HUES6 (cell line): ENCODE measurements around the gene BANK1.

Source experiments
- H3K27ac ChIP-seq: 2 replicates; pipeline ENCODE4 v1.7.0; 2013; ENCODE audit warnings: low read depth, mild to moderate bottlenecking, low read length, inconsistent platforms
- H3K27me3 ChIP-seq: 2 replicates; pipeline ENCODE4 v1.6.1; 2013; ENCODE audit warnings: low read length; ENCODE audit not compliant: control insufficient read depth, insufficient read depth
- H3K36me3 ChIP-seq: 2 replicates; pipeline ENCODE4 v1.6.1; 2013; ENCODE audit warnings: low read length; ENCODE audit not compliant: control insufficient read depth, insufficient read depth
- H3K4me1 ChIP-seq: 2 replicates; pipeline ENCODE4 v1.6.1; 2013; ENCODE audit warnings: low read length; ENCODE audit not compliant: control insufficient read depth, insufficient read depth
- H3K4me3 ChIP-seq: 2 replicates; pipeline ENCODE4 v1.5.1; 2013; ENCODE audit warnings: low read depth, low read length
- H3K9ac ChIP-seq: one replicate; pipeline ENCODE4 v1.6.1; 2013; ENCODE audit warnings: mild to moderate bottlenecking, low read length
- H3K9me3 ChIP-seq: 2 replicates; pipeline ENCODE4 v1.6.1; 2013; ENCODE audit warnings: low read depth, low read length; ENCODE audit not compliant: control insufficient read depth, insufficient read depth

The BANK1 gene

GRCh38 chr4:101807351-101807750, 16.8 kb downstream of the BANK1 start:
- H3K27me3 ChIP-seq, result no peaks in the 10 kb centered on the region
- H3K4me3 ChIP-seq, result no peak overlapping the region
- no peak overlapping the region for H3K9ac ChIP-seq
- no peaks in the 10 kb centered on the region for H3K36me3 ChIP-seq
- H3K4me1 ChIP-seq, result no peaks in the 10 kb centered on the region
- H3K9me3 ChIP-seq, result no peaks in the 10 kb centered on the region
- no peak overlapping the region for H3K27ac ChIP-seq

GRCh38 chr4:101813604-101814003, 23.1 kb downstream of the BANK1 start:
- no peak overlapping the region for H3K9ac ChIP-seq
- H3K4me3 ChIP-seq, result no peak overlapping the region
- H3K9me3 ChIP-seq, result no peaks in the 10 kb centered on the region
- no peaks in the 10 kb centered on the region for H3K4me1 ChIP-seq
- H3K27ac ChIP-seq, result no peak overlapping the region
- no peaks in the 10 kb centered on the region for H3K27me3 ChIP-seq
- H3K36me3 ChIP-seq, result no peaks in the 10 kb centered on the region

DNA sequence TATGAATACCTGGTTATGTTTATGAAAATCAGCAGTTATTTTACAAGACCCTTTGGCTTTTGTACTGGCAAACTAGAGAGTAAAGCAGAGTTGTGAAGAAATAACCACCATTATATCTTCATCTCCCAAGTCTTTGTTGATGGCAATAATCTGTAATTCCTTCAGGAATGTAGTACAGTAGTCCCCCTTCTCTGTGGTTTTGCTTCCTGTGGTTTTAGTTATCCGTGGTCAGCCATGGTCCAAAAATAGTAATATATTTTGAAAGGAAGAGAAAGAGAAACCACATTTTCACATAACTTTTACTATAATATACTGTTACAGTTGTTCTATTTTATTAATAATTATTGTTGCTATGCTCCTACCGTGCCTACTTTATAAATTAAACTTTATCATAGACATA, 27.8 kb downstream of the BANK1 start:
- Histone ChIP-seq H3K4me3 (no peak overlapping the region), H3K9ac (no peak overlapping the region), H3K36me3 (no peaks in the 10 kb centered on the region), H3K27ac (no peak overlapping the region), H3K4me1 (no peaks in the 10 kb centered on the region), H3K27me3 (no peaks in the 10 kb centered on the region), H3K9me3 (no peaks in the 10 kb centered on the region)

DNA sequence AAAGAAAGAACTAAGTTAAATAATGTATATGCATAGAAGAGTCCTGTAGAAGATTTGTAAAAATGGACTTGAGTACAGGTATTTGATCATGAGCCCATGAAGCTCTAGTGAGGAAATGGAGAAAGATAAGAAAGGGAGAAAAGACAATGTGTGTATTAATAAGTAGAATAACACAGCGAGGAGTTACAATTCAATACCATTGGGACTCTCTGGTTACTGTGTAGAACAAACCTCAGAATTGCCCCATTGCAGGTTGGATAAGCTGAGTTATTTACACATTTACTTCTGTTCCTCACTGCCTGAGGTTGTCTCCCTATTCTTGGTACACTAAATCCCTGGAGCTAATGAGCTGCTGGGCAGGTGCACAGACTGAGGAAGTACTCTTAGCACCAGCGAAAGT, 33.3 kb downstream of the BANK1 start:
- Histone ChIP-seq H3K9me3 (no peaks in the 10 kb centered on the region), H3K4me3 (no peak overlapping the region), H3K27me3 (no peaks in the 10 kb centered on the region), H3K9ac (no peak overlapping the region), H3K36me3 (no peaks in the 10 kb centered on the region), H3K27ac (no peak overlapping the region), H3K4me1 (no peaks in the 10 kb centered on the region)

- H3K27me3 ChIP-seq, result no peaks in the 10 kb centered on the region
- H3K36me3 ChIP-seq, result no peaks in the 10 kb centered on the region
- H3K27ac ChIP-seq, result no peak overlapping the region
- H3K9ac ChIP-seq, result no peak overlapping the region
- H3K4me3 ChIP-seq, result no peak overlapping the region
- H3K4me1 ChIP-seq, result no peaks in the 10 kb centered on the region
- no peaks in the 10 kb centered on the region for H3K9me3 ChIP-seq
Measured at GRCh38 chr4:101824500-101824899, 34.0 kb downstream of the BANK1 start.

DNA sequence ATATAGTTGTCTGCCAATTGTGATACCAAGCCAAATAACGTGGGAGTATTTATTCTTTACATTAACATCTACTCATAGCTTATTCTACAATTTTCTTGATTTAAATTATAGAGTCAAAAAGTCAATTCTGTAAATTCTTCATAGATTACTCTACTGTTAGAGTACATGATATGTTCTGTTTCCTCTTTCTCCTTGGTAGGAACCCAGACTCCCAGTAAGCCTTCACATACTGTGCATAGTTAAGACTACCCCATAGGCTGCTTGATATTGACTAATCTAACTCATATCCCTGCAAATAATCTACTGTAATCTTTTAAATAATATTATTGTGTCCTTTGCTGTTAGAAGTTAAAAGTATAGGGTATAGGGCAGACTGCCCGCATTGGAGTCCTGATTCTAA, 35.4 kb downstream of the BANK1 start:
- no peaks in the 10 kb centered on the region for H3K4me1 ChIP-seq
- H3K36me3 ChIP-seq, result no peaks in the 10 kb centered on the region
- no peaks in the 10 kb centered on the region for H3K27me3 ChIP-seq
- no peak overlapping the region for H3K9ac ChIP-seq
- no peak overlapping the region for H3K27ac ChIP-seq
- no peaks in the 10 kb centered on the region for H3K9me3 ChIP-seq
- no peak overlapping the region for H3K4me3 ChIP-seq

DNA sequence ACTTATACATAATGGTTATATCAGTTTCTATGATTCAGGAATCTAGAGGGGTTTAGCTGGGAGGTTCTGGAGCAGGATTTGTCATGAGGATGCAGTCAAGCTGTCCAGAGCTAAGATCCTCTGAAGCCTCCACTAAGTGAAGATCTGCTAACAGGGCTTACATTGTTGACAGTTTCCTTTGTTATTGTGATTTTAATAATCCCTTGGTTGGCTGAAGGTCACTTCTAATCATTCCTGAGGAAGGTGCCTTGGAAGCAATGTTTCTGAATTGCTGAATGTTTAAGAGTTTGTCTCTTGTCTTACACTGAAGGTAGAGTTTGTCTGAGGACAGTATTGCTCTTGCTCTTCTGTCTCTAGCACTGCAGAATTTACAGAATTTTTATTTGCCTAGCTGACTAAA, 41.3 kb downstream of the BANK1 start:
- Histone ChIP-seq H3K27ac (no peak overlapping the region), H3K27me3 (no peaks in the 10 kb centered on the region), H3K9me3 (no peaks in the 10 kb centered on the region), H3K36me3 (no peaks in the 10 kb centered on the region), H3K9ac (no peak overlapping the region), H3K4me3 (no peak overlapping the region), H3K4me1 (peaks cover 8% of the 10 kb centered on the region)

DNA sequence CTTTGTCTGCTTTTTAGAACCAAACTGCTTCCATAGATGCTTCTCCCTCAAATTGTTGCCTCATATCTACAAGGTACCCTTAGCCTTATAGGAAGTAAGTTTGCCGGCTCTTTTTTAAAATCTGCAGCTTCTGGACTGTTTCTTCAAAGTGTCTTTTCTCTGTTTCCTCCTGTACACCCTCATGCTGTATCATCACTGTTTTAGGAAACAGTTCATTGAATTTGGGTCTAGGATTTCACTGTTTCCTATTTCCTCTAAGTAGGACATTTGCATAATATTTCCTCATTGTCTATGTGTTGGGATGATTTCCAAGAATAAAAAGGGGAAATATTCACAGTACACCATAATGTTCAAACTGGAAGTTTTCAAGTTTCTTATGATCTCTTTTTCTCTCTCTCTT, 43.0 kb downstream of the BANK1 start:
- Histone ChIP-seq H3K4me1 (peaks cover 8% of the 10 kb centered on the region), H3K4me3 (no peak overlapping the region), H3K36me3 (no peaks in the 10 kb centered on the region), H3K9ac (no peak overlapping the region), H3K27ac (no peak overlapping the region), H3K27me3 (no peaks in the 10 kb centered on the region), H3K9me3 (no peaks in the 10 kb centered on the region)

GRCh38 chr4:101835121-101835904, 44.8 kb downstream of the BANK1 start:
- Histone ChIP-seq H3K4me1 (peaks cover 8% of the 10 kb centered on the region), H3K9me3 (no peaks in the 10 kb centered on the region), H3K4me3 (no peak overlapping the region), H3K27me3 (no peaks in the 10 kb centered on the region), H3K9ac (no peak overlapping the region), H3K36me3 (no peaks in the 10 kb centered on the region), H3K27ac (no peak overlapping the region)

DNA sequence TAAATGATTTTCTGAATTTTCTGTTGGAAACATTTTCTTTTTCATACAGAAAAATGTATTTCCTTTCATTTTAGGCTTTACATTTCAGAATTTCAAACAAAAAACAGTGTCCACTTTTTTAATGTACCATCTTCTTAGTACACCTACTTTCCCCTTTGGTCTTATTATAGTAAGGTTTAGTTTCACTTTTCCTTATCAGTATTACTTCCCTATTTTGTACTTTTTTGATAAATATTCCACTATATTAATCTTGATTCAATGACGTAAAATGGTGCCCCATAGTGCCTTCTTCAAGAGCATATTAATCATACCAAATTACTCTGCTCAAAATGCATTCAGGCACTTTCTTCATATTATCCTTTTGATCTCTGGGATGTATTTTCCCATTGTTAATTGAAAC, 52.5 kb downstream of the BANK1 start:
- no peaks in the 10 kb centered on the region for H3K36me3 ChIP-seq
- H3K27me3 ChIP-seq, result no peaks in the 10 kb centered on the region
- no peak overlapping the region for H3K9ac ChIP-seq
- no peaks in the 10 kb centered on the region for H3K4me1 ChIP-seq
- H3K4me3 ChIP-seq, result no peak overlapping the region
- no peaks in the 10 kb centered on the region for H3K9me3 ChIP-seq
- no peak overlapping the region for H3K27ac ChIP-seq

DNA sequence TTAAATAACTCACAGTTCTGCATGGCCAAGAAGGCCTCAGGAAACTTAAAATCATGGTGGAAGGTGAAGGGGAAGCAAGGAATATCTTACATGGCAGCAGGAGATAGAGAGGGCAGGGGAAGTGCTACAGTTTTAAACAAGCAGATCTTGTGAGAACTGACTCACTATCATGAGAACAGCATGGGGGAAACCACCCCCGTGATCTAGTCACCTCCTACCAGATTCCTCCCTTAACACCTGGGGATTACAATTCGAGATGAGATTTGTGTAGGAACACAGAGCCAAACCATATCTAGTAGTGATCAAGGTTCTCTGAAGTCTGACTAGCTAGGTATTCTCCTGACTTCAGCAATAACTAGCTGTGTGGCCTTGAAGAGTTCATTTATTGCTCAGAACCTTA, 56.0 kb downstream of the BANK1 start:
- H3K4me3 ChIP-seq, result no peak overlapping the region
- H3K9ac ChIP-seq, result no peak overlapping the region
- no peaks in the 10 kb centered on the region for H3K9me3 ChIP-seq
- no peaks in the 10 kb centered on the region for H3K27me3 ChIP-seq
- no peaks in the 10 kb centered on the region for H3K36me3 ChIP-seq
- no peak overlapping the region for H3K27ac ChIP-seq
- no peaks in the 10 kb centered on the region for H3K4me1 ChIP-seq
